Activated naive CD4-positive, alpha-beta T cell treated with anti-CD3 and anti-CD28 coated beads, Interleukin-2, amount 50 U/mL, for 16 hours (primary cell): ENCODE data around the gene SGCG.
"Not testable (repeated sequence)": the region's sequence is repeated elsewhere in the genome, so short reads cannot be mapped to it uniquely, and the experiment has no call there.

Experiments
- DNase-seq: peaks from one replicate; pipeline ENCODE4 v3.0.0-alpha.2; 2020

Gene SGCG

GRCh38 chr13:23180711-23181110 is at the start of gene SGCG:
TSS of gene SGCG (plus strand) at chr13:23180979. CDS start at chr13:23203695, 22,716 bp downstream.
- DNase-seq = no peak

- DNase-seq = no peak
Observed at GRCh38 chr13:23134542-23134941, 46.2 kb upstream of the SGCG start.

GRCh38 chr13:23140492-23140891 is 40.3 kb upstream of the SGCG start:
- DNase-seq = no peak

GRCh38 chr13:23141964-23142363 is 38.8 kb upstream of the SGCG start:
- no peak for DNase-seq

GRCh38 chr13:23142607-23143006 is 38.2 kb upstream of the SGCG start:
- DNase-seq = not testable (repeated sequence)

GRCh38 chr13:23144431-23144830 is 36.3 kb upstream of the SGCG start:
- DNase-seq = no peak

- DNase-seq = no peak
Observed at GRCh38 chr13:23146006-23146405, 34.8 kb upstream of the SGCG start.

- DNase-seq = no peak
Observed at GRCh38 chr13:23146811-23147625, 33.8 kb upstream of the SGCG start.

- no peak for DNase-seq
Observed at GRCh38 chr13:23147827-23148226, 33.0 kb upstream of the SGCG start.

GRCh38 chr13:23157781-23158180 is 23.0 kb upstream of the SGCG start:
- no peak for DNase-seq

GRCh38 chr13:23159205-23159759 is 21.5 kb upstream of the SGCG start:
- no peak for DNase-seq

GRCh38 chr13:23159760-23160637 is 20.8 kb upstream of the SGCG start:
- no peak for DNase-seq

GRCh38 chr13:23160638-23161480 is 19.9 kb upstream of the SGCG start:
- no peak for DNase-seq

- DNase-seq = no peak
Observed at GRCh38 chr13:23161481-23161825, 19.3 kb upstream of the SGCG start.

GRCh38 chr13:23175920-23176319 is 4.9 kb upstream of the SGCG start:
- no peak for DNase-seq

- DNase-seq = no peak
Observed at GRCh38 chr13:23182142-23182541, 1.4 kb downstream of the SGCG start.

- no peak for DNase-seq
Observed at GRCh38 chr13:23183292-23183691, 2.5 kb downstream of the SGCG start.

- DNase-seq = no peak
Observed at GRCh38 chr13:23185542-23185941, 4.8 kb downstream of the SGCG start.

- DNase-seq = no peak
Observed at GRCh38 chr13:23201870-23202269, 21.1 kb downstream of the SGCG start.

- no peak for DNase-seq
Observed at GRCh38 chr13:23202383-23202782, 21.6 kb downstream of the SGCG start.

- DNase-seq = no peak
Observed at GRCh38 chr13:23203516-23203915, 22.7 kb downstream of the SGCG start.

GRCh38 chr13:23205807-23206206 is 25.0 kb downstream of the SGCG start:
- DNase-seq = no peak

- DNase-seq = no peak
Observed at GRCh38 chr13:23212671-23213070, 31.9 kb downstream of the SGCG start.
